Hematopoietic multipotent progenitor cell treated with erythropoietin and hydrocortisone succinate and interleukin-3 and kit ligand, for 17 days (in vitro differentiated cells): ENCODE data around the gene WDFY4.

ENCODE experiments used
- DNase-seq: peaks from one replicate; pipeline ENCODE4 v3.0.0-alpha.2; 2015; ENCODE audit warnings: low spot score

WDFY4 gene

GRCh38 chr10:48985621-48986158 is 301.0 kb downstream of the WDFY4 start:
- no peak for DNase-seq

DNA sequence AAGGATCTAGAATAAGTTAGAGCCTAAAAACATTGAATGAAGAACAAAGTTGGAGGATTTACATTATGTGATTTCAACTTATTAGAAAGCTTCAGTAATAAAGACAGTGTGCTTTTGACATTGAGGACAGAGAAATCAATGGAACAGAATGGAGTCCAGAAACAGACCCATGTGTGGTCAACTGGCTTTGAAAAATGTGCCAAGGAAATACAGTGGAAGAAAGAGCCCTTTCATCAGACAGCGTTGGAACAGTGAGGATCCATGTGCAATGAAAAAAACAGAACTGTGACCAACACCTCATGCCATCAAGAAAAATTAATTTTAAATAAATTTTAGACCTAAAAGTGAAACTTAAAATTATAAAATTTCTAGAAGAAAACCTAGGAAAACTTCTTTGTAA is 305.6 kb downstream of the WDFY4 start:
- DNase-seq: no peak

DNA sequence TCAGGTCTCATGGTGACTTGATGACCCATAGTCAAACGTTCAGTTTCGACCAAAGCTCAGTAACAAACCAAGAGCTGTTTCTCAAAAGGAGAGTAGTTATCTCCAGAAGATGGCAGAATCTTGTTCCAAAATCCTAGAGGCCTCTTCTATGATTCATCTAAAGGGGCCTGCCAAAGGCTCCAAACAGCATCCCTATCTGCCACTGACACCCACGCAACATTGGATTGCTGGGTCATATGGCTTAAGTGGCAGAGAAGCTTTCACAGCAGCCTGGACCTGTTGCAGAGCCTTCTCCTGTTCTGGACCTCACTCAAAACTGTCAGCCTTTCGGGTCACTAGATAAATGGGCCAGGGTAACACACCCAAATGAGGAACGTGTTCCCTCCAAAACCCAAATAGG is 309.0 kb downstream of the WDFY4 start:
- no peak for DNase-seq

DNA sequence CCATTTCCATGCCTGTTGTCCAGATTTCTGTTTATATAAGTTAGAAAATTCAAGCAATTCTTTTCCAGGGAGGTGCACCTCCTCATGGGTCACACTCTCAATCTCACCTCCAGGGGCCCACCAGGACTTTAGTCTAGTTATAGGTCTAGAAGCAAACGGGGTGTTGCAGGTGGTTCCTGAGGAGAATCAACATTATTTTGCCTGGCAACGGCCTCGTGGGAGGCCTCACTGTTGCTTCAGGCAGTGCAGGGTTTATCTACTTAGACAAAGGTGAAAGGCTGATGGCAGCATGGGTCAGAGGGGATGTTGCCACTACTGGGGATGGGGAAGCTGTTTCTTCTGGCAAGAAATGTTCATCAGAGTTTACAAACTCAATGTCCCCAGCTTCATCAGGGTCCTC is 311.7 kb downstream of the WDFY4 start:
- no peak for DNase-seq

- DNase-seq: no peak
Observed at GRCh38 chr10:48999346-48999745, 314.7 kb downstream of the WDFY4 start.

DNA sequence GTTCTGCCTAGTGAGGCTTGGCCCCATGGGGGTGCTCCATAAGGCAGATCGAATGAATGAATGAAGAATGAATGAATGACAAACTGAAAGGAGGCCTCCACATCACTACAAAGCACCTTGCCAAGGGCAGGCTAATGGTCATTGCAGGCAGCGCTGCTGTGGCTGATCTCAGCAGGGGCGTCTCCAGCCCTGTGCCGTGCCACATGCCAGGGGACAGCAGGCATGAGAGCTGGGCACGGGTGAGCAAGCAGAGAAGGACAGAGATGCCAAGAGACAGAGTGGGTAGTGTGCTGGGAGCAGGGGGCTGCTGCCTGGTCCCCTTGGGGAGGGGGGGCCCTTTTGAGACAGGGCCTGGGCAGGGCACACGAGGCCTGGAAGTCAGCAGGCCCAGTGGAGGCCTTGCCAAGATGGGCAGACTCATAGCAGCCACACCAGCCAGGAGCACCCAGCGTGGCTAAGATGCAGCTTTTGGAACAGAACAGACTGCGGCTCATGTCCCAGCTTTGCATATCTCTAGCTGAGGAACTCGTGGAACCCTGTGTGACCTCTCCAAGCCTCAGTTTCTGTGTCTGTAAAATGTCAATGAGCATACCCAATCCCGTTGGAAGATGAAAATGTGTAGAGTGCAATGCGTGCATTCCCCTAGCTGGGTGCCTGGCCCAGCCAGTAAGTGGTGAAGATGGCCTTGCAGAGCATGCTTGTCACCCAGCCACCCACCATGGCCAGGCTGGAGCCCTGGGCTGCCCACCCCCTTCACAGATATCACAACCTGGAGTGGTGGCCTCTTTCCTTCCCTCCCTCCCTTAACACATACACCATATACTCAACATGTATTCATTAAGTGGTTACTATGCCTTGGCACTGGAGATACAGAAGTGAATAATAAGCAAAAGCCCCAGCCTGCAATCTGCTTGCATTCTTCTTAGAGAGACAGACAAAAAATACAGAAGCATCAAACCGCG is 316.0 kb downstream of the WDFY4 start:
- no peak for DNase-seq

- DNase-seq: no peak
Observed at GRCh38 chr10:49001402-49001801, 316.7 kb downstream of the WDFY4 start.

- no peak for DNase-seq
Observed at GRCh38 chr10:49001870-49002672, 317.4 kb downstream of the WDFY4 start.

DNA sequence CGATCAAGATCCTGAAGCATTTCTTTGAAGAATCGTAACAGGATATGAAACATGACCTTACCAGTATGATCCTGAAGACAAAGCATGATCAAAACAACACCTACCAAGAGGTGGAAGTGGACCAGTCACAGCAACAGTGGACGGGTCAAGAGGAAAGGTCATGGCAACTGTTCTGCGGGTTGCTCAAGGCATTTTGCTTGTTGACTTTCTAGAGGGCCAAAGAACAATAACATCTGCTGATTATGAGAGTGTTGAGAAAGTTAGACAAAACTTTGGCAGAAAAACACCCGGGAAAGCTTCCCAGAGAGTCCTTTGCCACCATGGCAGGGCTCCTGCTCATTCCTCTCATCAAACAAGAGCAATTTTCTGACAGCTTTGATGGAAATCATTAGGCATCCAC is 320.6 kb downstream of the WDFY4 start:
- no peak for DNase-seq

GRCh38 chr10:49007129-49007528 is 322.5 kb downstream of the WDFY4 start:
- no peak for DNase-seq

GRCh38 chr10:49008091-49008490 is 323.4 kb downstream of the WDFY4 start:
- no peak for DNase-seq

DNA sequence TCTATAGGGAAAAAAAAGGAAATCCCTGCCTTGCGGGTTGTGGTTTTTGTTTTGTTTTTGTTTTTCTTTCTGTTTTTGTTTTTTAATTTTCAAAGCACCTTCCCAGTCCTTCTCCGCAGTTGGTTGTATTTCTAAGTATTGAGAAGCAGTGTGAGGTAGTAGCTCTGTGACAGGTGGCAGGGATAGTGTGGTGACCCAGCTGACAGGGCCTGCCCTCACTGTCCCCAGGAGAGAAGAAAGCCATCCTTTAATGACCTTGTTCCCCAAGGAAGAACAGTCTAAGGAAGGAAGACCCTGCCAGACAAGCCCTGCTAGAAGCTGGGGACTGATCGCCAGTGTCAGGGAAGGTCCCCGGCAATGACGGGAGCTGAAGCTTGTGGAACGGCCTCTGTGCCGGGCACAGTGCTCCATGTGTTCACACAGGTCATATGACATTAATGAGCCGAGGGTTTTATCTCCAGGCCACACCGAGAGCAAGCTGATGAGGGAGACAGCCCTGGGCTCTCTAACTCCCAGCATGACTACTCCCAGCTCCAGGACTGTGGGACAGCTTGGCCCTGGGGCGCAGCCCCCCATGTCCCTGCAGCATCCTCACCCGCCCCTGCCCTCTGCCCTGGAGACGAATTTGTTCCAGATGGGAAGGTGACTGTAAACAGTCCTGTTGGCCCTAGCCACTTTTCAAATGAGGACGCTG is 324.0 kb downstream of the WDFY4 start:
- DNase-seq: no peak

- no peak for DNase-seq
Observed at GRCh38 chr10:49009199-49009979, 324.7 kb downstream of the WDFY4 start.

DNA sequence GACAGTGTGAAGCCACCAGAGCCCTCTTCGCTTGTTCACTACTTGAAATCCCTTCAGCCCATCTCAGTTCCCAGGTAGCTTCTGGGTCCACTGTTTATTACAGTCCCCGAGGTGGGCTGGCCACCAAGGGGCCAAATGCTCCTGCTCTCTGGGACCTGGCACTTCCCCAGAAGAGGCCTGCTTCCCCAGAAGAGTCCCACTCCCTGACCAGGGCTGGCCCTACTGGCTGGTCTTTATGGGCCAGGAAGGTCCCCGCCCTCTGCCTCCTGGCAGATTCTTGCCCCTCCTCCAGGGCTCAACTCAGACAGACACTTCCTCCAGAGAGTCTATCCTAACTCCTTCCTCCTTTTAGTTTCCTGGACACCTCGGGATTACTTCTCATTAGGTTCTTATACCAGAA is 325.6 kb downstream of the WDFY4 start:
- DNase-seq: no peak

- DNase-seq: no peak
Observed at GRCh38 chr10:49010865-49011264, 326.2 kb downstream of the WDFY4 start.

DNA sequence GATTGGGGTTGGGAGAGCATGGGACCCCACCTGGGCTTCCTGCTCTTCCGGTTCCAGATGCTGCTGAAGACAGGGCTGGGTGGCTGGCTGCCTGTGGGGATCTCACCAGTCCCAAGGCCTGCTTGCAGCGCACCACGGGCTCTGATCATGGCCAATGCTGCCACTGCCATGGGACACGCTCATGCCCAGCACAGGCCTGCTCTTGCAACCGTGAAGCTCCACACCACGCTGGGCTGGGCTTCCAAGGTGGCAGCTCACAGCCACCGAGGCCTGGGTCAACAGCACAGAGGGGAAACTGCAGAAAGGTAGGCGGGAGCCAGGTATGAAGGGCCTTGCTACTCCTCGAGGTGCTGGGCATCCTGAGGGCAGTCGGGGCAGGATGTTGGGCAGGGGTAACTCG is 327.1 kb downstream of the WDFY4 start:
- no peak for DNase-seq

- no peak for DNase-seq
Observed at GRCh38 chr10:49012603-49013002, 327.9 kb downstream of the WDFY4 start.

GRCh38 chr10:49015700-49016099 is 331.0 kb downstream of the WDFY4 start:
- no peak for DNase-seq

DNA sequence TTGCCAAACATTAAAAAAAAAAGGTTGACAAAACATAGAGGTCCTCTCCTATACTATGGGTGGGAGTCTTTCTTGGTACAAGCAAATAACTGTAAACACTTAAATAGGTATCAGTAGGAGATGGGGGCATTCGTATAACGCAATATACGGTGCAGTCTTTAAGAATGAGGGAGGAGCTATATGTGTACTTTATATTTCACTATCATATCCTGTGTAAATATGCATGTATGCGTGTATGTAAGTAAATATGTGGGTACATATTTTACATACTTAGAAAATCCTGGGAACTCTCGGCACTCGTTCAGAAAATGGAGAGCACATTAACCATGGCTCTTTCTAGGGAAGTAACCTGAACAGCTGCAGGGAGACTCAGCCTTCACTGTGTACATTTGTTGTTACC is 337.0 kb downstream of the WDFY4 start:
- no peak for DNase-seq

DNA sequence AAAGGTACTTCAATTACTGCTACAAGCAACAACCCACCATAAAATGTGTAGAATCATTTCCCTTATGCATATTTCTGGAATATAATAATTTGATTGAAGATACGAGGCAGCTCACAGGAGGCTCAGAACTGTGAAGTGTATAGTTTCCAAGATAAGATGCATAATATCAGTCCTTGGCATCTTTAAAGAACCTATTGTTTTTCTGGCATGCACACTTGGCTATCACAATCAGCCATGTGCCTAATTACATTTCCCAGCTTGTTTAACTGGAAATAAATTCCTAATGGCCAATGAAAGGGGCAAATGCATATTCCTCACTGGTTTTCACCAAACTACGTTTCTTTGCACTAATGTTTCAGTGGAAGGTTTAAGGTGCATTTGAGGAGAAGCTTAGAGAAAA is 338.4 kb downstream of the WDFY4 start:
- no peak for DNase-seq

DNA sequence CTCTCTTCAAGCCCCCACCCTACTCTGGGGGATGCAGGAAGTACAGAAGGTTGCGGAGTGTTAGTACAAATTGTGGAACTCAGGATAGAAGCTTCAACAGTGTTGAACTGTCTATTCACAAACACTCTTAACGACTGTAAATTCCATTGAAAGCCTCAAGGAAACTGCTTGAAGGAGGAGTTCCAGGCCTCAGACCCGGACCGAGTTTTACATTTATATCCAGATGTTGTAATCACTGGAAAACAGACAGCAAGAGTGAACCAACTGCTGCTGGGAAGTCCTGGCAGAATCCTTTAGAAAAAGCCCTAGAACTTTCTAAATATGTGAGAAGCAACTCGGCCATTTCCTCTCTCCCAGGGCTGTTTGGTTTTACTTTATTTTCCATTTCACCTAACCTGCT is 339.1 kb downstream of the WDFY4 start:
- no peak for DNase-seq
